Raji (cell line): ENCODE measurements around the gene PCGF1.

Source experiments
- POLR2A ChIP-seq: IDR thresholded peaks from 2 replicates; pipeline ENCODE4 v1.6.1; 2011; ENCODE audit warnings: low read depth, low read length, control low read depth; ENCODE audit not compliant: insufficient read depth

Gene PCGF1

GRCh38 chr2:74482801-74483674, 24.5 kb downstream of the PCGF1 start, which contains the start of the genes CCDC142 and TTC31:
Gene CCDC142, minus strand, starts transcription at chr2:74482998. Its CDS starts 161 bp downstream, at chr2:74482837.
Gene TTC31, plus strand, starts transcription at chr2:74483081. Its CDS starts 15 bp downstream, at chr2:74483096.
- TF ChIP-seq POLR2A, result peak; percentile 78

- TF ChIP-seq POLR2A, result no peak; the same call in 1 of the 2 replicates
Measured at GRCh38 chr2:74481961-74482800, 25.3 kb downstream of the PCGF1 start.

GRCh38 chr2:74481431-74481830, 26.1 kb downstream of the PCGF1 start:
- no peak for TF ChIP-seq POLR2A

GRCh38 chr2:74474899-74475298, 32.6 kb downstream of the PCGF1 start:
- TF ChIP-seq POLR2A, result no peak

- no peak for TF ChIP-seq POLR2A
Measured at GRCh38 chr2:74474481-74474880, 33.0 kb downstream of the PCGF1 start.

GRCh38 chr2:74472945-74473258, 34.6 kb downstream of the PCGF1 start:
- TF ChIP-seq POLR2A, result no peak

- TF ChIP-seq POLR2A, result peak; percentile 92
Measured at GRCh38 chr2:74472086-74472944, 35.2 kb downstream of the PCGF1 start, which contains the start of gene MRPL53. Gene MRPL53, minus strand, starts transcription at chr2:74472680. Its CDS starts 20 bp downstream, at chr2:74472660.

- TF ChIP-seq POLR2A, result no peak
Measured at GRCh38 chr2:74471332-74472065, 36.0 kb downstream of the PCGF1 start.

- TF ChIP-seq POLR2A, result no peak
Measured at GRCh38 chr2:74464406-74464805, 43.1 kb downstream of the PCGF1 start.

GRCh38 chr2:74462786-74463105, 44.7 kb downstream of the PCGF1 start:
- TF ChIP-seq POLR2A, result no peak

GRCh38 chr2:74462054-74462785, 45.3 kb downstream of the PCGF1 start:
- peak; percentile 7; the same call in 1 of the 2 replicates for TF ChIP-seq POLR2A

- peak; percentile 1; the same call in 1 of the 2 replicates for TF ChIP-seq POLR2A
Measured at GRCh38 chr2:74461187-74462053, 46.1 kb downstream of the PCGF1 start.

GRCh38 chr2:74458938-74459363, 48.5 kb downstream of the PCGF1 start:
- TF ChIP-seq POLR2A, result no peak; the same call in 1 of the 2 replicates
